DND-41 (cell line): ENCODE data around the gene SENP3.

Experiments used
- CTCF ChIP-seq: IDR thresholded peaks from 2 replicates; pipeline ENCODE4 v1.5.1; 2012; ENCODE audit warnings: borderline replicate concordance, low read length, moderate library complexity, mild to moderate bottlenecking; ENCODE audit not compliant: poor library complexity, severe bottlenecking; ENCODE audit errors: extremely low read depth
- EZH2 ChIP-seq: IDR thresholded peaks from 3 replicates; pipeline ENCODE4 v1.6.1; 2012; ENCODE audit warnings: borderline replicate concordance, low read depth, mild to moderate bottlenecking, moderate library complexity, low read length, inconsistent platforms; ENCODE audit not compliant: severe bottlenecking

- TF ChIP-seq EZH2 (no peak), CTCF (peak; percentile 30)
Observed at GRCh38 chr17:7586673-7587419, 25.1 kb downstream of the SENP3 start.
